ENCODE results near the gene IRS2. TPM values are rescaled to one million over a fixed set of nuclear protein-coding genes. Genes with fewer than 3 reads are reported as not detected.
"Not testable (repeated sequence)": the region's sequence is repeated elsewhere in the genome, so short reads cannot be mapped to it uniquely, and the experiment has no call there.

Gene IRS2
- polyA plus RNA-seq, 1 donor (not counting 4 experiments of a cell fraction or from before 2014, with no cell fraction given): 2.3 TPM

- no peaks in the 10 kb centered on the region for H3K27me3 ChIP-seq (ENCODE audit: control insufficient read depth, extremely low read depth, insufficient read depth, low read length)
- no peak overlapping the region for H2AFZ ChIP-seq (ENCODE audit: control insufficient read depth, low read length)
- no peaks in the 10 kb centered on the region for H3K79me2 ChIP-seq (ENCODE audit: control insufficient read depth, insufficient read depth, low read length)
- no peak for DNase-seq (ENCODE audit: low read depth, low spot score)
- peaks cover 21% of the 10 kb centered on the region for H3K4me1 ChIP-seq (ENCODE audit: control insufficient read depth, extremely low read depth, insufficient read depth, low read length)
- H3K4me2 ChIP-seq (ENCODE audit: control insufficient read depth, extremely low read depth, insufficient read depth, low read depth, low read length): no peak overlapping the region
- no peak overlapping the region for H3K9ac ChIP-seq (ENCODE audit: control insufficient read depth, extremely low read depth, insufficient read depth, low read length)
- TF ChIP-seq EZH2 (IDR thresholded peaks at IDR 0.05; ENCODE audit: low read length) (no peak), CTCF (optimal IDR thresholded peaks at IDR 0.05 in 1 of 3, IDR thresholded peaks at IDR 0.05 in 1 of 3, conservative IDR thresholded peaks at IDR 0.05 in 1 of 3; ENCODE audit: extremely low read depth in 1 of 3, insufficient read depth in 2 of 3, low read length in 3 of 3) (no peak)
- H3K9me1 ChIP-seq (ENCODE audit: control insufficient read depth, extremely low read depth, insufficient read depth, low read length): no peaks in the 10 kb centered on the region
- H3K9me3 ChIP-seq (ENCODE audit: control insufficient read depth, low read depth, low read length): no peaks in the 10 kb centered on the region
- H3K27ac ChIP-seq (ENCODE audit: control insufficient read depth, insufficient read depth, low read length): no peak overlapping the region
- no peaks in the 10 kb centered on the region for H4K20me1 ChIP-seq (ENCODE audit: control insufficient read depth, extremely low read depth, insufficient read depth, low read length)
- no peak overlapping the region for H3K4me3 ChIP-seq (ENCODE audit: control insufficient read depth in 2 of 3, extremely low read depth in 1 of 3, insufficient read depth in 2 of 3, low read depth in 1 of 3, low read length in 3 of 3)
- FAIRE-seq: no peak
- H3K36me3 ChIP-seq (ENCODE audit: control insufficient read depth in 2 of 2, extremely low read depth in 1 of 2, insufficient read depth in 2 of 2, low read length in 2 of 2): no peaks in the 10 kb centered on the region
- dilution Hi-C loops (cut with MboI; ENCODE audit: extremely low pct_ligation_motif_present, low sequenced_read_pairs): no loop called here
Observed at GRCh38 chr13:109734002-109734785, 52.2 kb downstream of the IRS2 start.

- no peak for FAIRE-seq
- no peaks in the 10 kb centered on the region for H3K79me2 ChIP-seq (ENCODE audit: control insufficient read depth, insufficient read depth, low read length)
- peaks cover 24% of the 10 kb centered on the region for H3K4me1 ChIP-seq (ENCODE audit: control insufficient read depth, extremely low read depth, insufficient read depth, low read length)
Observed at GRCh38 chr13:109733550-109733949, 52.8 kb downstream of the IRS2 start.

GRCh38 chr13:109732470-109733170 lies 53.8 kb downstream of the IRS2 start:
- H3K27me3 ChIP-seq (ENCODE audit: control insufficient read depth, extremely low read depth, insufficient read depth, low read length); FAIRE-seq; H3K27ac ChIP-seq (ENCODE audit: control insufficient read depth, insufficient read depth, low read length); DNase-seq (ENCODE audit: low read depth, low spot score); H3K4me2 ChIP-seq (ENCODE audit: control insufficient read depth, extremely low read depth, insufficient read depth, low read depth, low read length); H4K20me1 ChIP-seq (ENCODE audit: control insufficient read depth, extremely low read depth, insufficient read depth, low read length); H2AFZ ChIP-seq (ENCODE audit: control insufficient read depth, low read length); H3K9me1 ChIP-seq (ENCODE audit: control insufficient read depth, extremely low read depth, insufficient read depth, low read length); H3K9ac ChIP-seq (ENCODE audit: control insufficient read depth, extremely low read depth, insufficient read depth, low read length); H3K9me3 ChIP-seq (ENCODE audit: control insufficient read depth, low read depth, low read length); H3K36me3 ChIP-seq (ENCODE audit: control insufficient read depth in 2 of 2, extremely low read depth in 1 of 2, insufficient read depth in 2 of 2, low read length in 2 of 2); H3K4me3 ChIP-seq (ENCODE audit: control insufficient read depth in 2 of 3, extremely low read depth in 1 of 3, insufficient read depth in 2 of 3, low read depth in 1 of 3, low read length in 3 of 3); dilution Hi-C loops (cut with MboI; ENCODE audit: extremely low pct_ligation_motif_present, low sequenced_read_pairs); H3K79me2 ChIP-seq (ENCODE audit: control insufficient read depth, insufficient read depth, low read length): not testable (repeated sequence)
- H3K4me1 ChIP-seq (ENCODE audit: control insufficient read depth, extremely low read depth, insufficient read depth, low read length): peaks cover 15% of the 10 kb centered on the region

More at GRCh38 chr13:109733550-109733949, 52.8 kb downstream of the IRS2 start:
- Histone ChIP-seq H3K4me3 (ENCODE audit: control insufficient read depth in 2 of 3, extremely low read depth in 1 of 3, insufficient read depth in 2 of 3, low read depth in 1 of 3, low read length in 3 of 3) (no peak overlapping the region), H3K9ac (ENCODE audit: control insufficient read depth, extremely low read depth, insufficient read depth, low read length) (no peak overlapping the region), H3K9me3 (ENCODE audit: control insufficient read depth, low read depth, low read length) (no peaks in the 10 kb centered on the region), H4K20me1 (ENCODE audit: control insufficient read depth, extremely low read depth, insufficient read depth, low read length) (no peaks in the 10 kb centered on the region), H3K27ac (ENCODE audit: control insufficient read depth, insufficient read depth, low read length) (no peak overlapping the region), H3K27me3 (ENCODE audit: control insufficient read depth, extremely low read depth, insufficient read depth, low read length) (no peaks in the 10 kb centered on the region), H2AFZ (ENCODE audit: control insufficient read depth, low read length) (no peak overlapping the region), H3K9me1 (ENCODE audit: control insufficient read depth, extremely low read depth, insufficient read depth, low read length) (no peaks in the 10 kb centered on the region), H3K4me2 (ENCODE audit: control insufficient read depth, extremely low read depth, insufficient read depth, low read depth, low read length) (no peak overlapping the region), H3K36me3 (ENCODE audit: control insufficient read depth in 2 of 2, extremely low read depth in 1 of 2, insufficient read depth in 2 of 2, low read length in 2 of 2) (no peaks in the 10 kb centered on the region)
- TF ChIP-seq EZH2 (IDR thresholded peaks at IDR 0.05; ENCODE audit: low read length) (no peak), CTCF (optimal IDR thresholded peaks at IDR 0.05 in 1 of 3, IDR thresholded peaks at IDR 0.05 in 1 of 3, conservative IDR thresholded peaks at IDR 0.05 in 1 of 3; ENCODE audit: extremely low read depth in 1 of 3, insufficient read depth in 2 of 3, low read length in 3 of 3) (no peak)
- dilution Hi-C loops (cut with MboI; ENCODE audit: extremely low pct_ligation_motif_present, low sequenced_read_pairs): no loop called here
- DNase-seq (ENCODE audit: low read depth, low spot score): no peak
